Measurements from ENCODE around the gene CABP4.
"Not testable (repeated sequence)": the region's sequence is repeated elsewhere in the genome, so short reads cannot be mapped to it uniquely, and the experiment has no call there.

Gene CABP4

GRCh38 chr11:67477344-67478050 lies 22.3 kb downstream of the CABP4 start:
- H3K27me3 Mint-ChIP-seq, result peaks cover 16% of the 10 kb centered on the region
- H3K36me3 Mint-ChIP-seq (ENCODE audit: low read depth); H3K4me3 Mint-ChIP-seq; H3K4me1 Mint-ChIP-seq (ENCODE audit: low read depth); H3K9me3 Mint-ChIP-seq; intact Hi-C loops (cut with micrococcal nuclease); H3K27ac Mint-ChIP-seq: not testable (repeated sequence)

GRCh38 chr11:67482275-67482826 lies 27.2 kb downstream of the CABP4 start:
- peaks cover 43% of the 10 kb centered on the region for H3K4me1 Mint-ChIP-seq (ENCODE audit: low read depth)
- H3K36me3 Mint-ChIP-seq (ENCODE audit: low read depth), result peaks cover 35% of the 10 kb centered on the region
- peak overlapping the region; percentile 96 for H3K27ac Mint-ChIP-seq
- intact Hi-C loops (cut with micrococcal nuclease), result loop anchor here (2.0 kb wide), 1 partner anchor 14 kb away; the partner anchor contains the start of gene TMEM134
- no peaks in the 10 kb centered on the region for H3K9me3 Mint-ChIP-seq
- H3K4me3 Mint-ChIP-seq, result peak overlapping the region; percentile 91
- peaks cover 8% of the 10 kb centered on the region for H3K27me3 Mint-ChIP-seq

- Mint-ChIP-seq H3K27ac (peak within 1 kb of the TSS; percentile 96), H3K27me3 (peaks cover 3% of the 10 kb centered on the region), H3K4me1 (ENCODE audit: low read depth) (peaks cover 47% of the 10 kb centered on the region), H3K4me3 (peak within 1 kb of the TSS; percentile 91), H3K36me3 (ENCODE audit: low read depth) (peaks cover 42% of the 10 kb centered on the region), H3K9me3 (no peaks in the 10 kb centered on the region)
- intact Hi-C loops (cut with micrococcal nuclease), result loop anchor here (1.0 to 2.0 kb wide), 3 partner anchors 14 to 40 kb away; partner anchors contain the start of genes CORO1B and TMEM134
Measured at GRCh38 chr11:67482827-67483798, 28.0 kb downstream of the CABP4 start, which contains the start of gene AIP. TSS of gene AIP (plus strand) at chr11:67483026. CDS start at chr11:67483159, 133 bp downstream.

DNA sequence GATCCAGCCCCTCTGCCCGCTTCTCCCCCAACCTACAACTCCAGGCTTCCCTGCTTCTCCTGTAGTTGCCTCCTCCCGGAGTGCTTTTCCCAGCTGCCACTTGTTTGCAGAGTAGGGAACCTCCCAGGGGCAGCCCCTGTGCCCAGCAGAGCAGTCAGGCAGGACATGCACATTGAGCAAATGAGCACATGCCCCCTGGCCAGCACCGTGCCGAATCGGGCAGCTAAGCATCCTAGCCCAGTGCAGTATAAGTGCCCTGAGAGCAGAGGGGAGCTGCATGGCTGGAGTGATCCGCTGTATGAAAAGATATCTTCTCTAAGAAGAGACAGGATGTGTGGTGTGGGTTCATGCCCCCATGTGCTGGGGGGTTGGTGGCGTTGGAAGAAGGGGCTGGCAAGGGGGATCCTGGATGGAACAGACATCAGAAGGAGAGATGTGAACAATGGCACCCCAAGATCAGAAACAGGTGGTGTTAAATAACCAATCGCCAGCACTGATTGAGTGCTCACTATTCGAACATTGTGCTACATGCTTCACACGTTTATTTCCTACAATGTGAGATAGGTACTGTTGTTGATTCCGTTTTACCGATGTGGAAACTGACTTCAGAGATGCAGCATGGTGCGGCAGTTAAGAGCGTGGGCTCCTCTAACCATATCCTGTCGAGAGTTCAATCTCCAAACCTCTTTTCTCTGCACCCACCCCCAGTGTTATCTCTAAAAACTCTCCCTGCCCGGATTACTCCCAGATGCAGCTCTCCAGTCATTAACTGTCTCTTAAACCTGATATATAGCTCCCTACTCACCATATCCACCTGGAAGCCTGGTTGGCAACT lies 28.9 kb downstream of the CABP4 start:
- Mint-ChIP-seq H3K9me3 (no peaks in the 10 kb centered on the region), H3K27ac (peak overlapping the region; percentile 96), H3K4me3 (peak overlapping the region; percentile 91), H3K4me1 (ENCODE audit: low read depth) (peaks cover 48% of the 10 kb centered on the region), H3K36me3 (ENCODE audit: low read depth) (peaks cover 52% of the 10 kb centered on the region), H3K27me3 (no peaks in the 10 kb centered on the region)
- intact Hi-C loops (cut with micrococcal nuclease), result loop anchor here (1.0 to 2.0 kb wide), 3 partner anchors 15 to 41 kb away; partner anchors contain the start of genes CORO1B and TMEM134

- Mint-ChIP-seq H3K4me3 (peak overlapping the region; percentile 74), H3K36me3 (ENCODE audit: low read depth) (peaks cover 60% of the 10 kb centered on the region), H3K4me1 (ENCODE audit: low read depth) (peaks cover 48% of the 10 kb centered on the region), H3K27me3 (no peaks in the 10 kb centered on the region), H3K9me3 (no peaks in the 10 kb centered on the region), H3K27ac (peak overlapping the region; percentile 89)
- intact Hi-C loops (cut with micrococcal nuclease), result no loop called here
Measured at GRCh38 chr11:67484847-67485311, 29.7 kb downstream of the CABP4 start.

GRCh38 chr11:67485873-67486361 lies 30.8 kb downstream of the CABP4 start:
- H3K9me3 Mint-ChIP-seq; H3K27me3 Mint-ChIP-seq; intact Hi-C loops (cut with micrococcal nuclease): not testable (repeated sequence)
- Mint-ChIP-seq H3K27ac (peak overlapping the region; percentile 62), H3K4me1 (ENCODE audit: low read depth) (peaks cover 48% of the 10 kb centered on the region), H3K36me3 (ENCODE audit: low read depth) (peaks cover 70% of the 10 kb centered on the region), H3K4me3 (peak overlapping the region; percentile 33)

GRCh38 chr11:67486481-67487195 lies 31.5 kb downstream of the CABP4 start:
- peak overlapping the region; percentile 62 for H3K27ac Mint-ChIP-seq
- peaks cover 77% of the 10 kb centered on the region for H3K36me3 Mint-ChIP-seq (ENCODE audit: low read depth)
- no peak overlapping the region for H3K4me3 Mint-ChIP-seq
- no peaks in the 10 kb centered on the region for H3K27me3 Mint-ChIP-seq
- peaks cover 48% of the 10 kb centered on the region for H3K4me1 Mint-ChIP-seq (ENCODE audit: low read depth)
- intact Hi-C loops (cut with micrococcal nuclease), result no loop called here
- H3K9me3 Mint-ChIP-seq, result no peaks in the 10 kb centered on the region

DNA sequence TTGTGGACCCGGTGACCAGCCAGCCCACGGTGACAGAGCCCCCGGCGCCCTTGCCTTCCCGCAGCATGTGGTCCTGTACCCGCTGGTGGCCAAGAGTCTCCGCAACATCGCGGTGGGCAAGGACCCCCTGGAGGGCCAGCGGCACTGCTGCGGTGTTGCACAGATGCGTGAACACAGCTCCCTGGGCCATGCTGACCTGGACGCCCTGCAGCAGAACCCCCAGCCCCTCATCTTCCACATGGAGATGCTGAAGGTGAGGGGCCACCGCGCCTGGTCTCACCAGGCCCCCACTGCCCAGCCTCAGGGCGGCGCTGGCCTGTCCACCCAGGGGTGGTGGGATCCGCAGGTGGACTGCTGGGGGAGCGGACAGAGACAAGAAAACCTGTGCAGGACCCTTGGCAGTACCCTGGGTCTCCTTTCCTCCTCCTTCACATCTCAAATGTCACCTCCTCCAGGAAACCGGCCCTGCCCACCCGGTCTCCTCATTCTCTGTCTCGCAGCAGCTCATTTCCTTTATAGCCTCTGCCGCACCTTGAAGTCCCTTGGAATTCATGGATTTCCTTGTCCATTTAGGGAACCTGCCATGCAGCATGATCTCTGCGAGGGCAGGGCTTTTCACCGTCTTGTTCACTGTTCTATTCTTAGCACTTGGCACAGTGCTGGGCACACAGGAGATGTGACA lies 34.2 kb downstream of the CABP4 start:
- Mint-ChIP-seq H3K27me3 (no peaks in the 10 kb centered on the region), H3K4me3 (no peak overlapping the region), H3K4me1 (ENCODE audit: low read depth) (peaks cover 27% of the 10 kb centered on the region), H3K9me3 (no peaks in the 10 kb centered on the region), H3K27ac (peak overlapping the region; percentile 5), H3K36me3 (ENCODE audit: low read depth) (peaks cover 94% of the 10 kb centered on the region)
- intact Hi-C loops (cut with micrococcal nuclease), result no loop called here

DNA sequence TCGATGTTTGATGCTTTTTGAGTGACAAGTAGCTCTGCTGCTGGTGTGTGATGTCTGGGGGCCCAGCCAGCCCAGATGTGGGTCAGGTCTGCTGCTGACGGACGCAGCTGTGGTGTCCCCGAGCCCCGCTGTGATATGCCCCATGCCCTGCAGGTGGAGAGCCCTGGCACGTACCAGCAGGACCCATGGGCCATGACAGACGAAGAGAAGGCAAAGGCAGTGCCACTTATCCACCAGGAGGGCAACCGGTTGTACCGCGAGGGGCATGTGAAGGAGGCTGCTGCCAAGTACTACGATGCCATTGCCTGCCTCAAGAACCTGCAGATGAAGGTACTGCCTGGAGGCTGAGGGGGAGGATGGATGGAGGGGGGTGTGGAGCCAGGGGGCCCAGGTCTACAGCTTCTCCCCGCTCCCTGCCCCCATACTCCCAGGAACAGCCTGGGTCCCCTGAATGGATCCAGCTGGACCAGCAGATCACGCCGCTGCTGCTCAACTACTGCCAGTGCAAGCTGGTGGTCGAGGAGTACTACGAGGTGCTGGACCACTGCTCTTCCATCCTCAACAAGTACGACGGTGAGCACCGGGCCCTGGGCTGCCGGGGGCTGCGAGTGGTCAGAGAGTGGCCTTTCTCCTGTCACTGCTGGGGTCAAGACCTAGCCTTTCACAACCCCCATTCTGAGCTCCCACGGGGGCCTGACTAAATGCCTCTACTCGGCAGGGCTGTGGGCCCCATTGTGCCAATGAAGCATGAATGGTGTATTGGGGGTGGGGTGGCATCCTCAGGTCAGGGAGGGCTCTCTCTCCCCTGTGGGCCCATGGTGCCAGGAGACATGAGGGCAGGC lies 35.0 kb downstream of the CABP4 start:
- intact Hi-C loops (cut with micrococcal nuclease), result no loop called here
- Mint-ChIP-seq H3K4me1 (ENCODE audit: low read depth) (peaks cover 19% of the 10 kb centered on the region), H3K4me3 (no peak overlapping the region), H3K27ac (no peak overlapping the region), H3K9me3 (no peaks in the 10 kb centered on the region), H3K27me3 (no peaks in the 10 kb centered on the region), H3K36me3 (ENCODE audit: low read depth) (peaks cover 95% of the 10 kb centered on the region)

- peaks cover 16% of the 10 kb centered on the region for H3K4me1 Mint-ChIP-seq (ENCODE audit: low read depth)
- no peak overlapping the region for H3K4me3 Mint-ChIP-seq
- no peaks in the 10 kb centered on the region for H3K9me3 Mint-ChIP-seq
- H3K27me3 Mint-ChIP-seq, result no peaks in the 10 kb centered on the region
- intact Hi-C loops (cut with micrococcal nuclease), result no loop called here
- peaks cover 100% of the 10 kb centered on the region for H3K36me3 Mint-ChIP-seq (ENCODE audit: low read depth)
- no peak overlapping the region for H3K27ac Mint-ChIP-seq
Measured at GRCh38 chr11:67490727-67491065, 35.5 kb downstream of the CABP4 start.

- intact Hi-C loops (cut with micrococcal nuclease), result no loop called here
- Mint-ChIP-seq H3K4me3 (no peak overlapping the region), H3K9me3 (no peaks in the 10 kb centered on the region), H3K4me1 (ENCODE audit: low read depth) (peaks cover 8% of the 10 kb centered on the region), H3K27ac (no peak overlapping the region), H3K36me3 (ENCODE audit: low read depth) (peaks cover 100% of the 10 kb centered on the region), H3K27me3 (no peaks in the 10 kb centered on the region)
Measured at GRCh38 chr11:67491276-67492068, 36.3 kb downstream of the CABP4 start.

Data from dendritic cell treated with granulocyte-macrophage colony-stimulating factor and Interleukin-4, amounts not matched to agents 40 ng/mL and 50 ng/mL, for 4 days (primary cell).